Activated T-helper 1 cell treated with anti-CD3 and anti-CD28 coated beads, Interleukin-12 subunit alpha, Interleukin-12 subunit beta, Interleukin-2, Interleukin-4 antibody, amounts not matched to agents 30 ng/mL and 10 ng/mL and 1 ng/mL, durations not matched to agents 14 hours and 24 hours and 36 hours (primary cell): ENCODE results near the gene OSBPL6. TPM values are rescaled to one million over a fixed set of nuclear protein-coding genes. Genes with fewer than 3 reads are reported as not detected.
A peak's percentile ranks its signal among the peaks of the same experiment; 100 is the strongest.
"Not testable (repeated sequence)": the region's sequence is repeated elsewhere in the genome, so short reads cannot be mapped to it uniquely, and the experiment has no call there.

ENCODE experiments used
- DNase-seq: peaks from one replicate; pipeline ENCODE4 v3.0.0; 2021; ENCODE audit warnings: low spot score
- H3K27ac Mint-ChIP-seq: one replicate; pipeline ENCODE4 v1.8.0; 2021; ENCODE audit warnings: mild to moderate bottlenecking, mixed read lengths
- H3K27me3 Mint-ChIP-seq: one replicate; pipeline ENCODE4 v1.8.0; 2022; ENCODE audit warnings: mild to moderate bottlenecking, moderate library complexity, mixed read lengths; ENCODE audit not compliant: insufficient read depth
- H3K36me3 Mint-ChIP-seq: one replicate; pipeline ENCODE4 v1.8.0; 2021; ENCODE audit warnings: low read depth, mixed read lengths
- H3K4me1 Mint-ChIP-seq: one replicate; pipeline ENCODE4 v1.8.0; 2021; ENCODE audit warnings: low read depth, mixed read lengths
- H3K4me3 Mint-ChIP-seq: one replicate; pipeline ENCODE4 v1.8.0; 2021; ENCODE audit warnings: mild to moderate bottlenecking, moderate library complexity, mixed read lengths
- H3K9me3 Mint-ChIP-seq: one replicate; pipeline ENCODE4 v1.8.0; 2021; ENCODE audit warnings: mixed read lengths
- intact Hi-C: fragments of 100-400 bp; cut with micrococcal nuclease; formaldehyde crosslinking; loops from one replicate; pipeline ENCODE4 v1.15.1; 2024
- total RNA-seq: library from RNA; stranded (reverse); gene quantifications from 2 replicates; pipeline ENCODE4 v1.2.3, GENCODE V29; 2022

Gene OSBPL6
- 1.5 and 1.9 TPM in 2 replicates for total RNA-seq

GRCh38 chr2:178193823-178194599 is at the start of gene OSBPL6:
TSS of gene OSBPL6 (plus strand) at chr2:178194512. CDS start at chr2:178306185, 111,673 bp downstream.
- Mint-ChIP-seq H3K27ac (no peak within 1 kb of the TSS), H3K36me3 (no peaks in the 10 kb centered on the region), H3K9me3 (no peaks in the 10 kb centered on the region), H3K4me3 (peak within 1 kb of the TSS; percentile 80), H3K4me1 (peaks cover 11% of the 10 kb centered on the region), H3K27me3 (peaks cover 57% of the 10 kb centered on the region)
- DNase-seq, result peak; percentile 75
- intact Hi-C loops, result loop anchor here (1.0 to 5.0 kb wide), 7 partner anchors 62 to 642 kb away; partner anchors contain the start of genes FKBP7, PJVK and PRKRA

- Mint-ChIP-seq H3K4me1 (no peaks in the 10 kb centered on the region), H3K9me3 (no peaks in the 10 kb centered on the region), H3K36me3 (no peaks in the 10 kb centered on the region), H3K4me3 (no peak overlapping the region), H3K27me3 (peaks cover 12% of the 10 kb centered on the region), H3K27ac (no peak overlapping the region)
- intact Hi-C loops, result no loop called here
- DNase-seq, result no peak
Observed at GRCh38 chr2:178152033-178152432, 42.3 kb upstream of the OSBPL6 start.

- intact Hi-C loops, result no loop called here
- H3K4me1 Mint-ChIP-seq, result no peaks in the 10 kb centered on the region
- no peaks in the 10 kb centered on the region for H3K9me3 Mint-ChIP-seq
- H3K36me3 Mint-ChIP-seq, result no peaks in the 10 kb centered on the region
- H3K27me3 Mint-ChIP-seq, result peaks cover 12% of the 10 kb centered on the region
- no peak for DNase-seq
- no peak overlapping the region for H3K27ac Mint-ChIP-seq
- H3K4me3 Mint-ChIP-seq, result no peak overlapping the region
Observed at GRCh38 chr2:178152542-178152941, 41.8 kb upstream of the OSBPL6 start.

- H3K27me3 Mint-ChIP-seq, result peaks cover 9% of the 10 kb centered on the region
- intact Hi-C loops, result no loop called here
- no peak for DNase-seq
- H3K36me3 Mint-ChIP-seq, result no peaks in the 10 kb centered on the region
- H3K27ac Mint-ChIP-seq, result no peak overlapping the region
- no peaks in the 10 kb centered on the region for H3K4me1 Mint-ChIP-seq
- H3K4me3 Mint-ChIP-seq, result no peak overlapping the region
- no peaks in the 10 kb centered on the region for H3K9me3 Mint-ChIP-seq
Observed at GRCh38 chr2:178152977-178153376, 41.3 kb upstream of the OSBPL6 start.

GRCh38 chr2:178153878-178154277 is 40.4 kb upstream of the OSBPL6 start:
- intact Hi-C loops, H3K4me3 Mint-ChIP-seq, H3K9me3 Mint-ChIP-seq, H3K27ac Mint-ChIP-seq, DNase-seq, H3K4me1 Mint-ChIP-seq, H3K36me3 Mint-ChIP-seq: not testable (repeated sequence)
- peaks cover 14% of the 10 kb centered on the region for H3K27me3 Mint-ChIP-seq

GRCh38 chr2:178155524-178155923 is 38.8 kb upstream of the OSBPL6 start:
- DNase-seq, result no peak
- Mint-ChIP-seq H3K36me3 (no peaks in the 10 kb centered on the region), H3K27me3 (peaks cover 17% of the 10 kb centered on the region), H3K27ac (no peak overlapping the region), H3K4me1 (no peaks in the 10 kb centered on the region), H3K9me3 (no peaks in the 10 kb centered on the region), H3K4me3 (no peak overlapping the region)
- intact Hi-C loops, result no loop called here

- DNase-seq, result no peak
- no peak overlapping the region for H3K4me3 Mint-ChIP-seq
- H3K36me3 Mint-ChIP-seq, result no peaks in the 10 kb centered on the region
- intact Hi-C loops, result no loop called here
- H3K27me3 Mint-ChIP-seq, result peaks cover 17% of the 10 kb centered on the region
- no peaks in the 10 kb centered on the region for H3K9me3 Mint-ChIP-seq
- no peak overlapping the region for H3K27ac Mint-ChIP-seq
- no peaks in the 10 kb centered on the region for H3K4me1 Mint-ChIP-seq
Observed at GRCh38 chr2:178157574-178157973, 36.7 kb upstream of the OSBPL6 start.

- no peaks in the 10 kb centered on the region for H3K9me3 Mint-ChIP-seq
- no peak overlapping the region for H3K4me3 Mint-ChIP-seq
- no peak for DNase-seq
- no peak overlapping the region for H3K27ac Mint-ChIP-seq
- no peaks in the 10 kb centered on the region for H3K4me1 Mint-ChIP-seq
- intact Hi-C loops, result no loop called here
- no peaks in the 10 kb centered on the region for H3K36me3 Mint-ChIP-seq
- H3K27me3 Mint-ChIP-seq, result peaks cover 12% of the 10 kb centered on the region
Observed at GRCh38 chr2:178159966-178160365, 34.3 kb upstream of the OSBPL6 start.

GRCh38 chr2:178160601-178161000 is 33.7 kb upstream of the OSBPL6 start:
- no peaks in the 10 kb centered on the region for H3K36me3 Mint-ChIP-seq
- H3K4me3 Mint-ChIP-seq, result no peak overlapping the region
- intact Hi-C loops, result no loop called here
- no peaks in the 10 kb centered on the region for H3K9me3 Mint-ChIP-seq
- peaks cover 12% of the 10 kb centered on the region for H3K27me3 Mint-ChIP-seq
- no peak overlapping the region for H3K27ac Mint-ChIP-seq
- H3K4me1 Mint-ChIP-seq, result no peaks in the 10 kb centered on the region
- DNase-seq, result no peak

GRCh38 chr2:178163395-178163794 is 30.9 kb upstream of the OSBPL6 start:
- peaks cover 9% of the 10 kb centered on the region for H3K27me3 Mint-ChIP-seq
- H3K36me3 Mint-ChIP-seq, result no peaks in the 10 kb centered on the region
- no peaks in the 10 kb centered on the region for H3K4me1 Mint-ChIP-seq
- intact Hi-C loops, result no loop called here
- no peaks in the 10 kb centered on the region for H3K9me3 Mint-ChIP-seq
- DNase-seq, result no peak
- no peak overlapping the region for H3K4me3 Mint-ChIP-seq
- no peak overlapping the region for H3K27ac Mint-ChIP-seq

GRCh38 chr2:178163911-178164310 is 30.4 kb upstream of the OSBPL6 start:
- no peaks in the 10 kb centered on the region for H3K9me3 Mint-ChIP-seq
- peaks cover 6% of the 10 kb centered on the region for H3K27me3 Mint-ChIP-seq
- no peak overlapping the region for H3K4me3 Mint-ChIP-seq
- H3K36me3 Mint-ChIP-seq, result no peaks in the 10 kb centered on the region
- no peaks in the 10 kb centered on the region for H3K4me1 Mint-ChIP-seq
- intact Hi-C loops, result no loop called here
- DNase-seq, result no peak
- no peak overlapping the region for H3K27ac Mint-ChIP-seq

- H3K9me3 Mint-ChIP-seq, result no peaks in the 10 kb centered on the region
- peaks cover 9% of the 10 kb centered on the region for H3K27me3 Mint-ChIP-seq
- DNase-seq, result no peak
- no peaks in the 10 kb centered on the region for H3K4me1 Mint-ChIP-seq
- H3K4me3 Mint-ChIP-seq, result no peak overlapping the region
- intact Hi-C loops, result no loop called here
- no peaks in the 10 kb centered on the region for H3K36me3 Mint-ChIP-seq
- no peak overlapping the region for H3K27ac Mint-ChIP-seq
Observed at GRCh38 chr2:178173657-178174056, 20.7 kb upstream of the OSBPL6 start.

GRCh38 chr2:178177066-178177679 is 17.1 kb upstream of the OSBPL6 start:
- no peaks in the 10 kb centered on the region for H3K36me3 Mint-ChIP-seq
- no peak overlapping the region for H3K4me3 Mint-ChIP-seq

More at GRCh38 chr2:178177066-178177679, 17.1 kb upstream of the OSBPL6 start:
- no peak for DNase-seq
- intact Hi-C loops, result no loop called here
- Mint-ChIP-seq H3K4me1 (no peaks in the 10 kb centered on the region), H3K9me3 (no peaks in the 10 kb centered on the region), H3K27ac (no peak overlapping the region), H3K27me3 (peaks cover 7% of the 10 kb centered on the region)
